ENCODE measurements around the gene HSH2D. TPM values are rescaled to one million over a fixed set of nuclear protein-coding genes. Genes with fewer than 3 reads are reported as not detected.

HSH2D gene
- total RNA-seq, 1 donor from 2014 or later: not detected

GRCh38 chr19:16164222-16164890 lies 20.9 kb downstream of the HSH2D start:
- H3K4me2 ChIP-seq: no peak overlapping the region
- no peaks in the 10 kb centered on the region for H3K36me3 ChIP-seq
- H3K4me3 Mint-ChIP-seq: no peak overlapping the region
- no peak overlapping the region for H3K9ac ChIP-seq
- no peak for TF ChIP-seq EZH2 (IDR thresholded peaks at IDR 0.05)
- TF ChIP-seq EZH2phosphoT487 (IDR thresholded peaks at IDR 0.05): no peak
- TF ChIP-seq CTCF (IDR thresholded peaks at IDR 0.05): no peak
- no peaks in the 10 kb centered on the region for H3K36me3 Mint-ChIP-seq
- no peaks in the 10 kb centered on the region for H3K27me3 ChIP-seq
- no peak overlapping the region for H3K27ac Mint-ChIP-seq
- no peaks in the 10 kb centered on the region for H3K4me1 Mint-ChIP-seq
- H3K79me2 ChIP-seq (ENCODE audit: low read depth): no peaks in the 10 kb centered on the region
- no peak overlapping the region for H2AFZ ChIP-seq (replicated peaks)
- H3K9me3 Mint-ChIP-seq: no peaks in the 10 kb centered on the region
- H3K4me1 ChIP-seq: no peaks in the 10 kb centered on the region
- no peak overlapping the region for H3K27ac ChIP-seq
- no peak for DNase-seq (ENCODE audit: low spot score)
- no peak overlapping the region for H3K4me3 ChIP-seq
- H3K27me3 Mint-ChIP-seq (ENCODE audit: insufficient read depth, low read depth): no peaks in the 10 kb centered on the region
- H4K20me1 ChIP-seq (ENCODE audit: low read depth): no peaks in the 10 kb centered on the region
- H3F3A ChIP-seq (ENCODE audit: low read depth): no peaks in the 10 kb centered on the region
- H3K9me3 ChIP-seq (ENCODE audit: low read depth): no peaks in the 10 kb centered on the region

DNA sequence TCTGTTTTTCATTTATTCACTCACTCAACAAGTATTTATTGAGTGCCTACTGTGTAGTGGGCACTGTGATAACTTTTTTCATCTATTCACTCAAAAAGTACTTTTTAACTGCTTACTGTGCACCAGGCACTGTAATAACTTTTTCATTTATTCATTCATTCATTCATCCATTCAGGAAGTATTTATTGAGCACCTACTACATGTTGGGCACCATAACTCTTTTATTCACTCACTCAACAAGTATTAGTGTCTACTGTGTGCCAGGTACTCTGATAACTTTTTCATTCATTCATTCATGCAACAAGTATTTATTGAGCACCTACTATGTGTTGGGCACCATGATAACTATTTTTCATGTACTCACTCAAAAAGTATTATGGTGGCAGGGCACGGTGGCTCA lies 22.9 kb downstream of the HSH2D start:
- no peak overlapping the region for H3K4me3 Mint-ChIP-seq
- H3K9me3 Mint-ChIP-seq: no peaks in the 10 kb centered on the region
- H3K4me1 ChIP-seq: no peaks in the 10 kb centered on the region

GRCh38 chr19:16167055-16167454 lies 23.6 kb downstream of the HSH2D start:
- no peaks in the 10 kb centered on the region for H4K20me1 ChIP-seq (ENCODE audit: low read depth)
- H3K9ac ChIP-seq: no peak overlapping the region
- no peaks in the 10 kb centered on the region for H3K9me3 Mint-ChIP-seq
- no peak overlapping the region for H3K27ac ChIP-seq
- H3K36me3 Mint-ChIP-seq: no peaks in the 10 kb centered on the region
- H3F3A ChIP-seq (ENCODE audit: low read depth): no peaks in the 10 kb centered on the region
- no peak overlapping the region for H2AFZ ChIP-seq (replicated peaks)
- H3K4me1 ChIP-seq: no peaks in the 10 kb centered on the region
- H3K4me3 Mint-ChIP-seq: no peak overlapping the region
- H3K27me3 Mint-ChIP-seq (ENCODE audit: insufficient read depth, low read depth): peaks cover 3% of the 10 kb centered on the region
- no peak overlapping the region for H3K4me2 ChIP-seq
- H3K4me1 Mint-ChIP-seq: no peaks in the 10 kb centered on the region
- no peak for TF ChIP-seq CTCF (IDR thresholded peaks at IDR 0.05)
- TF ChIP-seq EZH2phosphoT487 (IDR thresholded peaks at IDR 0.05): no peak
- no peak for TF ChIP-seq EZH2 (IDR thresholded peaks at IDR 0.05)
- no peak for DNase-seq (ENCODE audit: low spot score)
- no peaks in the 10 kb centered on the region for H3K9me3 ChIP-seq (ENCODE audit: low read depth)
- H3K36me3 ChIP-seq: no peaks in the 10 kb centered on the region
- no peak overlapping the region for H3K4me3 ChIP-seq
- no peaks in the 10 kb centered on the region for H3K27me3 ChIP-seq
- no peak overlapping the region for H3K27ac Mint-ChIP-seq
- no peaks in the 10 kb centered on the region for H3K79me2 ChIP-seq (ENCODE audit: low read depth)

More for the DNA sequence above, 22.9 kb downstream of the HSH2D start:
- Histone ChIP-seq H3F3A (ENCODE audit: low read depth) (no peaks in the 10 kb centered on the region), H3K4me3 (no peak overlapping the region), H3K4me2 (no peak overlapping the region), H3K9ac (no peak overlapping the region), H3K27ac (no peak overlapping the region), H4K20me1 (ENCODE audit: low read depth) (no peaks in the 10 kb centered on the region), H3K36me3 (no peaks in the 10 kb centered on the region), H2AFZ (replicated peaks) (no peak overlapping the region), H3K9me3 (ENCODE audit: low read depth) (no peaks in the 10 kb centered on the region), H3K79me2 (ENCODE audit: low read depth) (no peaks in the 10 kb centered on the region), H3K27me3 (no peaks in the 10 kb centered on the region)
- Mint-ChIP-seq H3K4me1 (no peaks in the 10 kb centered on the region), H3K27me3 (ENCODE audit: insufficient read depth, low read depth) (peaks cover 3% of the 10 kb centered on the region), H3K27ac (no peak overlapping the region), H3K36me3 (no peaks in the 10 kb centered on the region)
- no peak for TF ChIP-seq EZH2phosphoT487 (IDR thresholded peaks at IDR 0.05)
- no peak for TF ChIP-seq EZH2 (IDR thresholded peaks at IDR 0.05)
- TF ChIP-seq CTCF (IDR thresholded peaks at IDR 0.05): no peak
- no peak for DNase-seq (ENCODE audit: low spot score)

All from neural progenitor cell (in vitro differentiated cells).